ENCODE data around the gene RNASEH2A. TPM values are rescaled to one million over a fixed set of nuclear protein-coding genes. Genes with fewer than 3 reads are reported as not detected.

RNASEH2A gene
- total RNA-seq, 4 donors from 2014 or later = 2.7 to 17.5 (median 4.0) TPM; not detected in 1

DNA sequence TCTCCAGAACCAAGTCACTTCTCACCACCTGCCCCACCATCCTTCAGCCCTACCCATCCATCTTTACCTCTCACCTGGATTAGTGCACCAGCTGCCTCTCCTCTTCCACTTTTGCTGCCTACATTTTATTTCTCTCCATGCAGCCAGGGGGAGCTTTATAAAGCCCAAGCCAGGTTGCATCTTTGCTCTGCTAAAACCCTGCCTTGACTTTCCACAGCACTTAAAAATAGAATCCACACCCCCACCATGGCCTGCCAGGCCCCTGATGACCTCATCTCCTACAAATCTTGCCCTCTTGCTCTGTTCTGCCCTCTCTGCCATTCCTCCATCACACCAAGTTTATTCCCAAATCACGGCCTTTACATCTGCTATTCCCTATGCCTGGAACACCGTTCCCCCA is 32.8 kb upstream of the RNASEH2A start:
- in situ Hi-C loops (cut with MboI; ENCODE audit: low pct_ligation_motif_present in 1 of 4, low pct_unique_long_range_greater_than_20kb in 1 of 4, low sequenced_read_pairs in 3 of 4) = no loop called here
- TF ChIP-seq EP300 (IDR thresholded peaks at IDR 0.05; ENCODE audit: low read depth) (no peak), POLR2A (IDR thresholded peaks at IDR 0.05) (no peak), POLR2AphosphoS5 (IDR thresholded peaks at IDR 0.05) (no peak)
- TF ChIP-seq, protein P1, sequence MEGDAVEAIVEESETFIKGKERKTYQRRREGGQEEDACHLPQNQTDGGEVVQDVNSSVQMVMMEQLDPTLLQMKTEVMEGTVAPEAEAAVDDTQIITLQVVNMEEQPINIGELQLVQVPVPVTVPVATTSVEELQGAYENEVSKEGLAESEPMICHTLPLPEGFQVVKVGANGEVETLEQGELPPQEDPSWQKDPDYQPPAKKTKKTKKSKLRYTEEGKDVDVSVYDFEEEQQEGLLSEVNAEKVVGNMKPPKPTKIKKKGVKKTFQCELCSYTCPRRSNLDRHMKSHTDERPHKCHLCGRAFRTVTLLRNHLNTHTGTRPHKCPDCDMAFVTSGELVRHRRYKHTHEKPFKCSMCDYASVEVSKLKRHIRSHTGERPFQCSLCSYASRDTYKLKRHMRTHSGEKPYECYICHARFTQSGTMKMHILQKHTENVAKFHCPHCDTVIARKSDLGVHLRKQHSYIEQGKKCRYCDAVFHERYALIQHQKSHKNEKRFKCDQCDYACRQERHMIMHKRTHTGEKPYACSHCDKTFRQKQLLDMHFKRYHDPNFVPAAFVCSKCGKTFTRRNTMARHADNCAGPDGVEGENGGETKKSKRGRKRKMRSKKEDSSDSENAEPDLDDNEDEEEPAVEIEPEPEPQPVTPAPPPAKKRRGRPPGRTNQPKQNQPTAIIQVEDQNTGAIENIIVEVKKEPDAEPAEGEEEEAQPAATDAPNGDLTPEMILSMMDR (IDR thresholded peaks at IDR 0.05) = no peak

DNA sequence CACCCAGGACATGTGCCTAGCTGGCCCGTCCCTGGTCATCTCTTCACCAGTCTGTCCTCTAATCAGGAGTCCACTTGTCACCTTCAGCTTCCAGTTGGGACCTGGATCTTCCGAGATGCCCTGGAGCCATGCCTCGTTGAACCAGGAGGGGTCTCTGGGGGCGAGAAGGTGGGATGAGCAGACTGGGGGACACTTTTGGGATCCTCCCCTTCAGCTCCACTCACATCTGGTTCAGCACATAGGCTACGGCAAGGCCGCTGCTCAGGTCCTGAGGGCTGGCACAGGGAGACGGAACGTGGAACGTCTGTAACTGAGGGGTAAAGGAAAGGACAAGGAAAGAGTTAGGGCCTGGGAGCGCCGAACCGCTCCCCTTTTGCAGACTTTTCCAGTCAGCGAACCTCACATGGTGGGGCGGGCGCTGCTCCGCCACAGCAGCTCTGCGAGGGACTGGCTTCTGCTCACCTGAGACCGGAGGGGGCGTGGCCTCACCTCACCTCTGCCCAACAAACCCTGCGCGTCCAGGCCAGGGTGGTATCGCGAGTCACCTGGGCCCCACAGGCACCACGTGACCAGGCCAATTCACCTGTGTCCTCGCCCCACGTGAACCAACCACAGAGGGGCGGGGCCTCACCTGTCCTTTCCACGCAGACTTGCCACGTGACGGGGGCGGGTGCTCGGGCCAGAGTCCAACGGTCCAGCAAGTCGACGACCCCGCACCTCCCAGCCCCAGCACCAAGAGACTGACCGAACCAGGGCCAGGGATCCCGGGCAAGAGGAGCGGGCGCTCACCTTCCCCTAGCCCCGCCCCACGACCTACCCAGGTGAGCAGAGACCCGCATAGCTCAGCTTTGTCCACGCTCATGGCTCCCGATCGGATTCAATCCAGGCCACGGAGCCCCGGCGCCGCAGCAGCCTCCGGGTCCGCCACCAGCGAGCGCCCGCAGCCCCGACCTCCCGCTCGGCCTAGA is 31.5 kb upstream of the RNASEH2A start, which contains the start of gene HOOK2:
Gene HOOK2, minus strand, starts transcription at position 965 of the 968 bp plus-strand sequence. Its CDS starts 103 bp downstream, at position 862.
- H3K4me1 ChIP-seq = peaks cover 12 to 51% (median 35%) of the 10 kb centered on the region in 4 donors
- intact Hi-C loops (cut with DNase I; ENCODE audit: low total_unique reads) (no loop called here), in situ Hi-C loops (cut with MboI; ENCODE audit: low pct_ligation_motif_present in 1 of 4, low pct_unique_long_range_greater_than_20kb in 1 of 4, low sequenced_read_pairs in 3 of 4) (no loop called here)
- H3K4me3 ChIP-seq = peak within 1 kb of the TSS; percentile 47 to 66 (median 56)
- peak within 1 kb of the TSS; percentile 91 to 94 (median 94) for H3K27ac ChIP-seq
- WGBS, 2 donors (ENCODE audit: low coverage in 1 of 2) = 17 to 27% methylated on average over 3 to 49 of the region's 58 CpGs
- TF ChIP-seq POLR2A (IDR thresholded peaks at IDR 0.05) = peak; percentile 79
- peak; percentile 52 to 80 (median 69) for TF ChIP-seq POLR2AphosphoS5 (IDR thresholded peaks at IDR 0.05)
- no peak for TF ChIP-seq EP300 (IDR thresholded peaks at IDR 0.05; ENCODE audit: low read depth)
- H3K9me3 ChIP-seq = no peaks in the 10 kb centered on the region
- H3K36me3 ChIP-seq = no peaks in the 10 kb centered on the region
- H3K27me3 ChIP-seq = no peaks in the 10 kb centered on the region
- peak; percentile 97 for DNase-seq

More for the DNA sequence above, 32.8 kb upstream of the RNASEH2A start:
- no peak overlapping the region for H3K4me3 ChIP-seq
- H3K9me3 ChIP-seq = no peaks in the 10 kb centered on the region
- WGBS, 2 donors (ENCODE audit: low coverage in 1 of 2) = 82 to 92% methylated on average over 2 of the region's 2 CpGs
- no peaks in the 10 kb centered on the region for H3K36me3 ChIP-seq
- intact Hi-C loops (cut with DNase I; ENCODE audit: low total_unique reads) = no loop called here
- H3K27me3 ChIP-seq = no peaks in the 10 kb centered on the region
- peaks cover 6 to 39% (median 24%) of the 10 kb centered on the region in 4 donors for H3K4me1 ChIP-seq
- no peak overlapping the region for H3K27ac ChIP-seq
- no peak for DNase-seq

DNA sequence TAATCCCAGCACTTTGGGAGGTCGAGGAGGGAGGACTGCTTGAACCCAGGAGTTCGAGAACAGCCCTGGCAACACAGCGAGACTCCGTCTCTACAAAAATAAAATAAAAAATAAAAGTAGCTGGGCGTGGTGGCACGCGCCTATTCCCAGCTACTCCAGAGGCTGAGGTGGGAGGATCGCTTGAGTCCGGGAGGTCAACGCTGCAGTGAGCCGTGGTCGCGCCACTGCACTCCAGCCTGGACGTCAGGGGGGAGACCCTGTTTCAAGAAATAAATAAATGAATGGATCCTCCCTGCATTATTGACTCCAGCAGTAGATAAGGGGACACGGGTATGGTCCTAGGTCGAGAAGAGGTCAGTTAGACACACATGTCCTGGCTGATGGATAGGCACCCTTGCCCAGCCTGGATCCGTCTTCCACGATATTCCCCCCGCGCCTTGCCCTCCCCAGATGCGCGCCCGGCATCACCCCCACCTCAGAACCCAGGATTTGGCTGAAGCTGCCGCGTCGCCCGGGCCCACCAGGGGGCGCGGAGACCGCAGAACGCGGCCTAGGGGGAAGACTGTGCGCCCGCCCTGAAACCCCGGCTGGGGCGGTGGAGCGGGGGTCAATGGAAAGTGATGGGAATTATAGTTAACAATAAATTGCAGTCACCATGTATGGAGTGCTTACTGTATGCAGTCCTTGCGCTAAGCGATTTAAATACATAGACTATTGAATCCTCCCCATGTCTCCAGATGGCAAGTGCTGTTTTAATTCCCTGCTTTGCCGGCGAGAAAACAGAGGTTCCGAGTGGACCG is 29.0 kb upstream of the RNASEH2A start:
- 3% methylated on average over 43 of the region's 43 CpGs; no CpG with 5 or more reads in 1 of the 2 donors for WGBS, 2 donors (ENCODE audit: low coverage in 1 of 2)
- peaks cover 12 to 54% (median 35%) of the 10 kb centered on the region in 4 donors for H3K4me1 ChIP-seq

More for the DNA sequence above, 29.0 kb upstream of the RNASEH2A start:
- TF ChIP-seq EP300 (IDR thresholded peaks at IDR 0.05; ENCODE audit: low read depth) (no peak), POLR2AphosphoS5 (IDR thresholded peaks at IDR 0.05) (peak; percentile 19 to 66 (median 49))
- TF ChIP-seq, protein P1 (IDR thresholded peaks at IDR 0.05) = peak; percentile 95 to 99 (median 98)
- Histone ChIP-seq H3K9me3 (no peaks in the 10 kb centered on the region), H3K27ac (peak overlapping the region; percentile 91 to 94 (median 94)), H3K36me3 (no peaks in the 10 kb centered on the region), H3K4me3 (peak overlapping the region; percentile 27 to 59 (median 46)), H3K27me3 (no peaks in the 10 kb centered on the region)
- intact Hi-C loops (cut with DNase I; ENCODE audit: low total_unique reads) (loop anchor here (1.0 kb wide), 1 partner anchor 19 kb away; no protein-coding TSS in a partner anchor), in situ Hi-C loops (cut with MboI; ENCODE audit: low pct_ligation_motif_present in 1 of 4, low pct_unique_long_range_greater_than_20kb in 1 of 4, low sequenced_read_pairs in 3 of 4) (no loop called here)
- DNase-seq = peak; percentile 87
